ENCODE measurements around the gene PCBP3.

PCBP3 gene

DNA sequence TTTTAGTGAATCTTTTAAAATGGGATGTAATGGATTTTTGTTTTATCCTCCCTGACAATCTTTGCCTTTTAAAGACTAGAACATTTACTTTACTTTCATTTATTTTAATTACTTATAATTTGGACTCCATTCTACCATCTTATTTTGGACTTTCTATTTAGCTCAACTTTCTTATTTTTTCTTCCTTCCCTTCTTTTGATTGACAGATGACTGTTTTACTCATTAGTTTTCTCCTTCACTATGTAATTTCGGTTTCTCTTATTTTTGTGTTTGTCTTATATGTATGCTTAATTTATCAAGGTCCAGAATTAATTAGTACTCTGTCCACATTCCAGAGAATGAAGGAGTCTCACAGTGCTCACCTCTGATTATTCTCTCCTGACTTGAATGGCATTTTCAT, 109.9 kb downstream of the PCBP3 start:
- DNase-seq (ENCODE audit: low spot score): no peak

GRCh38 chr21:45756029-45756428, 112.5 kb downstream of the PCBP3 start:
- no peak for DNase-seq (ENCODE audit: low spot score)

GRCh38 chr21:45756669-45757068, 113.1 kb downstream of the PCBP3 start:
- DNase-seq (ENCODE audit: low spot score): no peak

DNA sequence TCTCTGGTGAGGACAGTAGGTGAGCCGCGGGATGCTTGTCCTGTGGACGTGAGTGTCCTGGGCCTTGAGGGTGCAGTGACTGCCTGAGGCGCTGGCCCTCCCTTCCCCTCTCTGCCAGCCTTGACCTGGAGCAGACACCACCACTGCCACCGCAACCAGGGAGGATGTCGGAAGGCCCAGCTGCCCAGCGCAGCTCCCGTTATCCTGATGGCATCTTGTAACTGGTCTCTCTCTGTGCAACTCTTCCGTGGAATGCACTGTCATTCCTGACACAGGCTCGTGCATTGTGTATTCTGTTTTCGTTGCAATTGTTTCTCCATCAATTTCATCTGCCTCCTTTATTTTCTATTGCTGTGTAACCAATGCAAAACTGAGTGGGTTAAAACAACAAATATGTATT, 118.2 kb downstream of the PCBP3 start:
- no peak for DNase-seq (ENCODE audit: low spot score)

- DNase-seq (ENCODE audit: low spot score): no peak
Observed at GRCh38 chr21:45763074-45763473, 119.5 kb downstream of the PCBP3 start.

GRCh38 chr21:45763506-45763905, 120.0 kb downstream of the PCBP3 start:
- DNase-seq (ENCODE audit: low spot score): no peak

DNA sequence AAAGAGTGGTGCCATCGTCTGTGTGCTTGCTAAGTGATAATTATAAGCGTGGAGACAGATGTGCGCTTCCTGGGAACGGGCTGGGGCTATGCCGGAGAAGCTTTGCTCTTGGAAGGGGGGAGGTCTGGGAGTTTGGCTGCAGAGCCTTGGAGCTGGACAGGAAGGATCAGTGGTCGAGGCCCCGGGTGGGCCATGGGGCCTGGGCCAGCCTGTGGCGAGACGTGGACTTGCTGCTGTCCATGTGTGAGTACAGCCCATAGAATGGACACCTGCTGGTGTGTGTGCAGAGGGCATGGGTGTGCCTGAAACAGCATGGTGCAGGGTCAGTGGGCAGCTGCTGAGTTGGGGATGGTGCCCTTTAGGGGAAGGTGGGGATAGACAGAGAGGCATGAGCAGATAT, 121.3 kb downstream of the PCBP3 start:
- DNase-seq (ENCODE audit: low spot score): no peak

GRCh38 chr21:45765375-45765774, 121.8 kb downstream of the PCBP3 start:
- no peak for DNase-seq (ENCODE audit: low spot score)

DNA sequence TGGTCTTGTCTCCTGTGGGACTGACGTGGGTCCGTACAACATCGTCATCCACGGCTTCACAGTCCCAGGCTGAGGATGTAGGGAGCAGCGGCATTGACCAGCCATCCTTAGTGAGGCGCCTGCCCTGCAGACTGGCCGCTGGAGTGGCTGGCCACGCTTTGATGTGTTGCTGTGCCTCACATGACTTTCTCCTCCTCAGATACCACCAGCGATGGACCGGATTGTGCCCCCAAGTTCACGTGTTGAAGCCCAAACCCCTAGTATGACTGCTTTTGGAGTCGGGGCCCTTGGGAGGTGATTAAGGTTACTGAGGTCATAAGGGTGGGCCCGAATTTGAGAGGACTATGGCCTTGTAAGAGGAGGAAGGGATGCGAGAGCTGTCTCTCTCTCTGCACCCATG, 122.5 kb downstream of the PCBP3 start:
- DNase-seq (ENCODE audit: low spot score): no peak

DNA sequence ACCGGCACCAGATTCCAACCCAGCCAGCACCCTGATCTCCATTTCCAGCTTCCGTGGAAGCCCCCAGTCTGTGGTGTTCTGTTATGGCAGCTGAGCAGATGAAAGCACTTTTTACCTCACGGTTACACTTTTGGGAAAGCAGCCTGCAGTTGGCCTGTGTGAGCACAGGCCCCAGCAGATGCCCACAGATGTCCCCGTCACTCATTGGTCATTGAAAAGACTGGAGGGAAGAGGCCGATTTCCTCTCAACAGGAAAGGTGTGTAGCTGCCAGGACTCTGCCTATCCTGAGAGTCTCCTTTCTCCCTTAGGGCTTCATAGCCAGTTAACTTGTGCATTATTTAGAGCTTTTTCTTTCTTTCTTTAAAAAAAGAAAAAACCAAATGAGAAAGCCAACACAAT, 123.0 kb downstream of the PCBP3 start:
- no peak for DNase-seq (ENCODE audit: low spot score)

DNA sequence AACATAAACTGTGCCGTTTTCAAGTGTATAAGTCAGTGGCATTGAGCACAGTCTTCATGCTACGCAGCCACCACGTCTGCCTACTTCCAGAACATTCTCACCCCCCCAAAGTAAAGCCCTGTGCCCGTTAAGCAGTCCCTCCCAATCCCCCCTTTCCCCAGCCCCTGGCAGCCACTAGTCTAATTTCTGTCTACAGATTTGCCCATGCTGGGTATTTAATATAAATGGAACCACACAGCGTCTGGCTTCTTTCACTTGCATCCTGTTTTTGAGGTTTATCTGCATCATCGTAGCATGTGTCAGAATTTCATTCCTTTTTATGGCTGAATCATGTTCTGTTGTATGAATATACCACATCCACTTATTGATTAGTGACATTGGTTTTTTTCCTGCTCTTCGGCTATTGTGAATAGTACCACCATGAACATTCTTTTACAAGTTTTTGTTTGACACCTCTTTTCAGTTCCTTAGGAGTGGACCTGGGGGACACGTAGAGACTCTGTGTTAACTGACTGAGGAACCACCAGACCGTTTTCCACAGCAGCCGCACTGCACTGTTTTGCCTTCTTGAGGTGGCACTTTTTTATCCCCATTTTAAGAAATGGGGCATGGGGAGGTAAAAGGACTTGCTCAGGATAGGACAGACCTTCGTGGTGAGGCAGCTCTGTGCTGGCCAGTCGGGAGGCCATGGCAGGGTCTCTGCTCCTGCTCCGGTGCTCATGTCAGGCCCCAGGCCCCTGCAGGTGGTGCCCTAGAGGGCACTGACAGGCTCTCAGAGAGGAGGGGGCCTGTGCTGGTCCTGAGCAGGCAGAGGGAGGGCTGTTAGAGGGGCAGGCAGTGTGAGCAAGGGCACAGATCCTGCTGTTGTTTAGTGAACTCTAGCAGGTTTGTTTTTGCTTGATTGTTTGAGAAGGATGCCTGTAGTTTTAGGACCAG, 123.8 kb downstream of the PCBP3 start:
- no peak for DNase-seq (ENCODE audit: low spot score)

DNA sequence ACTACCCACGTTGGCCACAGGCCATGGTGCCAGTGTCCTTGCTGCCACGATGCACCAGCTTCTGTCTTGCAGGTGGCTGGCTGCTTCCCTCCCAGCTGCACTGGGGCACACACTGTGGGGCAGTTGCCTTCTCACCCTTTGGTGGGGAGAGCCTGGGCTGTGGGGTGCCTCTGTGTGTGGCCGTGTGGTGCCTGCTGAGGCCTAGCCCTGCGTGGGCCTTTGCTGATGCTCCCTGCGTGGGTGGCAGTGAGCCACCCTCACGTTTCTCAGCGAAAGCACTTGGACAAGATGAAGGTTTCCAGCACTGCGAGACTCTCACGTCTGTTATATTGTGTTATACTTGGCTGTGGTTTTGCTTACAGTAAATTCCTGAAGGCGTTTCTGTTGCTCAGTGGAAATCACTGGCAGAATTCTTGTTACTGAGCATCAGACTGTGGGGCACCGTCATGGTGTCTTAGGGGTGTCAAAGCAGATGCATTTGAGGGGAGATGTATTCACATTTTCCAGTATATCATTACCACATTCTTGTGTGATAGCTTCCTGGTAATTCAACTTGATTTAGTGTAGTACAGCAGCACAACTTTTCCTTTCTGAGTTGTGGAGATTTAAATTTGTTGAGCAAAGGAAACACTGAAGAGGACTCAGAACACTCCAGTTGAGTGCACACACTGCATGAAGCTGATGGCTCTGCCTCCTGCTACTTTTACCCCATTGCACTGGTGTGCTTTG, 124.7 kb downstream of the PCBP3 start:
- no peak for DNase-seq (ENCODE audit: low spot score)

DNA sequence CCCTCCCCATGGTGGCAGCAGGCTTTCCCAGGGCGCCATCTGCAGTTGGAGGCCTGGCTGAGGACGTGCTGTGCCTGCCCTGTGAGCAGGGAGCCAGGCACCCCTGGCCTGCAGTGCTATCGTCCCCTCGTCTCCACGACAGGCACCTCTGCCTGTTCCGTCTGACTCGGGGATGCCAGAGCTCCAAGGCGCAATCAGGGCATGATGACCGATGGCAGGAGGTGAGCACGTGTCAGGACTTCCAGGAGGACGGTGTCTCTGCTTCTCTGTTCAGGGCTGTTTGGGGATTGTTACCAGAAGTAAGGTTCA, 125.2 kb downstream of the PCBP3 start:
- DNase-seq (ENCODE audit: low spot score): no peak

DNA sequence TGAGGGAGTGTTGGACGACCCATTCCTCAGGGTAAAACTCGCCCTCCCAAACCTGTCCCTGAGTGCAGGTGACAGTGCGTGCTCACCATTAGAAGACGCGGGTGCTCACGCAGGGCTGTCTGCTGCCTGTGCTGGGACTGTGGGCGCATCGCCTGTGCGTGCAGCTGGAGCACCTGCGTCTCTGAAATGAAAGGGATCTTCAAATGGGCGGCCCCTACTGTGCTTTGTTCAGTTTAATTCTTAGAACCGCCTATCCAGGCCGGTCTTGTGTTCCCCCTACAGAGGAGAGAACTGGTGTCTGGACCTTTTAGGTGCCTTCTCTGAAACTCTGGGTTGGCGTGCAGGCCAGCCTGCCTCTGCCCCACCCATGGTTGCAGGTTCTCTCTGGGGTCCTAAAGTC, 125.8 kb downstream of the PCBP3 start:
- no peak for DNase-seq (ENCODE audit: low spot score)

DNA sequence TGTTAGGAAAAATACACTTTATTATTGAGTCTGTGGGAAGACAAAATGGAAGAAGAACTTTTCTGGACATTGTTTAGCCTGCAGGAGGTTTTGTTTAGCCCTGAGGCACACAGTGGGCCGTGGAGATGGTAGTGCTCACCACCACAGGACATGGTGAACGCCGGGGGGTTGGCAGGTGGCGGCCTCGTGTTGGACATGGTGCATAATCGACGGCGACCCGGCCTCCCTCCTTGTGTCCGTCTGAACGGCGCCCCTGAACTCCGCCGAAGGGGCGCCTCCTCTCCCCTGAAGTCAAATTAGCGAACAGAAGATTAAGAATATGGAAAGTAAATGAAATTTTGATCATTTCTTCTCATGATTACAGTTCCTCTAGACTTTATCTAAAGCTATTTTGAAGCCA, 126.4 kb downstream of the PCBP3 start:
- no peak for DNase-seq (ENCODE audit: low spot score)

DNA sequence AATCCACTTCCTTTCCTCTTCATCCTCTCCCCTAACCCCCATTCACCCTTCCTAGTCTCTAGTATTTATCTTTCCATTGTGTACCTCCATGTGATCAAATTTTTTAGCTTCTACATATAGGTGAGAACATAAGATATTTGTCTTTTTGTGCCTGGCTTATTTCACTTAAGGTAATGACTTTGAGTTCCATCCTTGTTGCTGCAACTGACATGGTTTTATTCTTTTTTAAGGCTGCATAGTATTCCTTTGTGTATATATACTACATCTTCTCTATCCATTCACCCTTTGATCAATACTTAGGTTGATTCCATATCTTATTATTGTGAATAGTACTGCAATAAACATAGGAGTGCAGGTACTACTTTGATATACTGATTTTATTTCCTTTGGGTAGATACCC, 128.7 kb downstream of the PCBP3 start:
- DNase-seq (ENCODE audit: low spot score): no peak

- DNase-seq (ENCODE audit: low spot score): no peak
Observed at GRCh38 chr21:45774291-45774690, 130.8 kb downstream of the PCBP3 start.

- DNase-seq (ENCODE audit: low spot score): no peak
Observed at GRCh38 chr21:45776971-45777370, 133.4 kb downstream of the PCBP3 start.

- DNase-seq (ENCODE audit: low spot score): no peak
Observed at GRCh38 chr21:45778686-45779085, 135.2 kb downstream of the PCBP3 start.

DNA sequence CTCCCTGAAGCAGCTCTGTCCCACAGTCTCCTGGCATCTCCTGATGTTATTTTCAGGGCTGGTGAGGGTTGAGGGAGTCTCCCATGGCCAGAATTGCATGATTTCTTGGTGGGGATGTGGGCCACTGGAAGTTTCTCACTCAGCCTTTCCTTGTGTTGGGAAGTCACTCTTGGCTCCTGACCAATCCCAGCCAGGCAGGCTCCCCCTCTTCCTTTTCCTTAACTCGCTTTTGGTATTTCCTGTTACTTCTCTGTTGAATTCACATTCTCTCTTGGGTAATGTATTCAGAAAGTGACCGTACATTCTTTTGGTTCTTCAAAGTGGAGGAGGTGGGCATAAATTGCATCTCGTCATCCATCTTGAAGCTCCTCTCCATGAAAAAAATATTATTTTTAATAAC, 135.7 kb downstream of the PCBP3 start:
- no peak for DNase-seq (ENCODE audit: low spot score)

GRCh38 chr21:45780647-45781046, 137.1 kb downstream of the PCBP3 start:
- DNase-seq (ENCODE audit: low spot score): no peak

DNA sequence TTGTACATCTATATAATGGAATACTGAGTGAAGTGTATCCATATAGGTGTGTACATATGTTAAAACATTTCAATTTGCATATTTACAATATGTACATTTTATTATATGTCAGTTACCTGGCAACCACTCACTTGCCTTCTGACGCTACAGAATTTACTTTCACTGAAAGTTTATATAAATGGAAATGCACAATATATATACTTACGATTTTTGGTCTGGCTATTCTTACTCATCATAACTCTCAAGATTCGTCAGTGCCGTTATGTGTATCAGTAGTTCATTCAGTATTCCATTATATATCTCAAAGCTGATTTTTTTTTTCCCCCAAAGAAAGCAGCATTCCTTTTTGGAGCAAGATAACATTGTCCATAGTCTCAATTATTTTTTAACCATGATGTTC, 138.2 kb downstream of the PCBP3 start:
- no peak for DNase-seq (ENCODE audit: low spot score)

- DNase-seq (ENCODE audit: low spot score): no peak
Observed at GRCh38 chr21:45786660-45787059, 143.1 kb downstream of the PCBP3 start.

DNA sequence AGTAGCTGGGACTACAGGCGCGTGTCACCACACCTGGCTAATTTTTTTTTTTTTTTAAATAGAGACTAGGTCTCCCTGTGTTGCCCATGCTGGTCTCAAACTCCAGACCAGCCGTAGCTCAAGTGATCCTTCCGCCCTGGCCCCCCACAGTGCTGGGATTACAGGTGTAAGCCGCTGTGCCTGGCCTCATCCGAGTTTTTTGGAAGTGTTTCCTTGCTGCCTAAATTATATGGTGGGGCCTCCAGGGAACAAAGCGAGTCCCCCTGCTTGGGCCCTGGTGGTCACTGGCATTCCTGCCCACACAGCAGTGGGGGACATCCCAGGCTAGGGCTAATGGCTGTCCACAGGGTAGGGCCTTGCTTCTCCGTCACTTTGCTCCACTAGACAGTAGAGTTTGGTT, 143.8 kb downstream of the PCBP3 start:
- DNase-seq (ENCODE audit: low spot score): no peak
